NCI-H2227 (cell line): Measurements from ENCODE around the gene SPAG17.
"Not testable (repeated sequence)": the region's sequence is repeated elsewhere in the genome, so short reads cannot be mapped to it uniquely, and the experiment has no call there.

ENCODE experiments used
- DNase-seq: peaks from one replicate; lab custom pipeline; 2025; ENCODE audit not compliant: unreplicated experiment; lab: John Stamatoyannopoulos, UW

The SPAG17 gene

GRCh38 chr1:117985239-117985638 lies 199.8 kb downstream of the SPAG17 start:
- DNase-seq = no peak

- DNase-seq = no peak
Measured at GRCh38 chr1:117981455-117982192, 203.4 kb downstream of the SPAG17 start.

- no peak for DNase-seq
Measured at GRCh38 chr1:117976381-117976780, 208.6 kb downstream of the SPAG17 start.

GRCh38 chr1:117971777-117972176 lies 213.3 kb downstream of the SPAG17 start:
- no peak for DNase-seq

- no peak for DNase-seq
Measured at GRCh38 chr1:117970252-117970651, 214.8 kb downstream of the SPAG17 start.

DNA sequence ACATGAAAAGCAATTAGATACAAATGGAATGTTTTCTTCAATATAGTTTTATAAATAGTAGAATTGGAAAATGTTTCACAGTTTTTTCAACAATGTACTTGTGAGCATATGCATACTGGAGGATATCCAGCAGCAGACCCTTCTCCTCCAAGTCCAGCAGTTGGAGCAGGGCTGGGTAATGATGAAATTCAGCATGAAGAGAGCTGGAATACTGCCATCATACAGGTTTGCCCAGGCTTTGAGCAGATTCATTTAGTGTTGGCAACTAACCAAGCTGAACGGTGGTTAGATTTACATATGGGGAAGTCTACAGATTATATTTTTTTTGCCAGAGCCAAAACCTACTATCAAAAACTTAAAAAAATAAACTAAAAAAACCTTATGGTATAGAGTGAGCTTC lies 217.1 kb downstream of the SPAG17 start:
- no peak for DNase-seq

GRCh38 chr1:117967477-117967876 lies 217.6 kb downstream of the SPAG17 start:
- no peak for DNase-seq

- no peak for DNase-seq
Measured at GRCh38 chr1:117964290-117965038, 220.6 kb downstream of the SPAG17 start.

GRCh38 chr1:117959364-117959763 lies 225.7 kb downstream of the SPAG17 start:
- DNase-seq = no peak

GRCh38 chr1:117952386-117952785 lies 232.6 kb downstream of the SPAG17 start:
- no peak for DNase-seq

GRCh38 chr1:117942293-117942692 lies 242.7 kb downstream of the SPAG17 start:
- no peak for DNase-seq

- no peak for DNase-seq
Measured at GRCh38 chr1:117933769-117934168, 251.3 kb downstream of the SPAG17 start.

DNA sequence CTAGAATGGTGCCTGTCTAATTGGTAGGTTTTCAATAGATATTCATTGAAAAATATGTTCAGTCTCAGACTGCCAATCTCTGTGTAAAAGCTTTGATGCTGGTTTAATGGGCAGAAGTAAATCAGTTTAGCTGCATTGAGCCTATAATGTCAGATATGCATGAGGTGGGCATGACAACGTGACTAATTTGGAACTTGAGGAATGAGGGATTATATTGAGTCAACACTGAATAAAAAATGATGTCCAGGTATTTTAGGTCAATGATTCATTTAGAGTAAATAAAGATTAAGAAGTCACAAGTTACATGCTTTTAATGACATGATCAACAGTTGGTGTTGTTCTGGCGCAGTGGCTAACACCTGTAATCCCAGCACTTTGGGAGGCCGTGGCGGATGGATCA lies 252.5 kb downstream of the SPAG17 start:
- DNase-seq = no peak

- no peak for DNase-seq
Measured at GRCh38 chr1:117930484-117930883, 254.5 kb downstream of the SPAG17 start.

DNA sequence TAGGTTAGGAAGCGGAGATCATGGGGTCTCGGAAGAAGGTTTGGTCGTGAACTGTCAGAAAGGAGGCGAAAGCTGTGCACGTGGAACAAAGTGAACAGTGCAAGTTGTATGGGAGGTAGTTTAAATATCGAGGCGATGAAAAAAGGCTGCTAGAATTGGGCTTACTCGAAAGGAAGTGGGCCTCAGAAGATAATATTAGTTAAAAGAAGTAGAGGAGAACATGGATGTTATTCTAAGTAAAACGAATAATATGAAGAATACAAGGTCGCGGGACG lies 254.9 kb downstream of the SPAG17 start:
- DNase-seq = no peak

DNA sequence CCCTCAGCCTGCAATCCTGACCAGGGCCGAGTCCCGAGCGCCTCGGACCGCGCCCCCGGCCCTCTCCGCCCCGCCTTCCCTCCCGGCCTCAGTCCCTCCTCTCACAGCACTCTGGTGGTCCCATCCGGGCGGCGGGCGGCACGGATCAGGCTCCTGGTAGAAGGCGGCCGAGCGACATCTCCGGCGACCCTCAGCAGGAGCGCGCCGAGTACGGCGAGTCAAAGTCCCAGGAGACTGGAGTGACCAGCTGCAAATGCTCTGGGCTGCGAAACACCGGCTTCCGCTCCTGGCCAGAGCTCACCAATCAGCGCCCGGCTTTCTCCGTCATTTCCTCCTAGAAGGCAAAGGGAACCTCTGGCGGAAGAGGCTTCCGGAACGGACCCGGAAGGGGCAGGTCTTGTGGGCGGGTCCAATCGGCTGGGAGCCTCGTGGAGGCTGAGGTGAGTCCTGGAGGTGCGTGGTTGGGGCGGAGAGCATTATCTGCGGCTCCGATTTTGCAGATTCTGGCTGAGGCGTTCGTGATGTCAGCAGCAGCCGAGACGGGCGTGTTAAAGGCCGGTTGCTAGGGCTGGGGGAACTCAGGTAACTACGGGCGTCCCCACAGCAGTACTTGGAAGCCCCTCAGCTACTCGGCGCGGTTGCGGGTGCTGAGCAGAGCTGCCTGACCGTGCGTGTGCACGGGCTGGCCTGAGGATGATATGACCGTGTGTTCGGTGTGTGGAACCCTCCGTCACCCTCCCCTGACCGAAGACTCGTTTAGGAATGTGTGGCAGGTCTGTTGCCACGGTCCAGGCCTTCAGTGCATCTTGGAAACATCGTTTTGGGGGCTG lies 255.5 kb downstream of the SPAG17 start, which contains the start of the genes GDAP2 and WDR3:
GDAP2 (minus strand) TSS at position 279 of the 830 bp plus-strand sequence. CDS start 9,264 bp downstream, outside the sequence.
WDR3 (plus strand) TSS at position 397 of the 830 bp plus-strand sequence. CDS start 3,581 bp downstream, outside the sequence.
- DNase-seq = peak; percentile 98

DNA sequence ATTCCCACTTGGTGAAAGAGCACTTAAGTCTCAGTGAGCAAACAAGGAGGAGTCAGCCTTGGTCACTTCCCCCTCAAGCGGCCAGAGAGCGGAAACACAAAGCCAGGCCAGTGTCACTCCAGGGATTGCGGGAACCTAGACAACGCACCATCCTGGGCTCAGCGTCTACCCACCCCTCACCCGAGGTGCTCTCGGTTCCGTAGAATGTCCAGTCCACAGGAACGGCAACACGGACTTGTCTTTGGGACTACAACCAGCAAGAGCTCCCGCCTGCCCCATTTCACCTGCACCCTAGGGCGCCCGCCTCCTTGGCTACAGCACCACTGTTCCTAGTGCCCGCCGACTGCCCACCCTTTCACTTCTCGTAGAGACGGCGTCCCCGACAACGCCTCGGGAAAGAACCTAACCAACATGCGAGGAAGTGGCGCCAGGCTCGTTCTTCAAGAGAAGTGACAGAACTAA lies 256.1 kb downstream of the SPAG17 start:
- peak; percentile 61 for DNase-seq

- no peak for DNase-seq
Measured at GRCh38 chr1:117925981-117926380, 259.0 kb downstream of the SPAG17 start.

GRCh38 chr1:117922717-117923116 lies 262.3 kb downstream of the SPAG17 start:
- DNase-seq = not testable (repeated sequence)

GRCh38 chr1:117921991-117922390 lies 263.0 kb downstream of the SPAG17 start:
- DNase-seq = no peak

DNA sequence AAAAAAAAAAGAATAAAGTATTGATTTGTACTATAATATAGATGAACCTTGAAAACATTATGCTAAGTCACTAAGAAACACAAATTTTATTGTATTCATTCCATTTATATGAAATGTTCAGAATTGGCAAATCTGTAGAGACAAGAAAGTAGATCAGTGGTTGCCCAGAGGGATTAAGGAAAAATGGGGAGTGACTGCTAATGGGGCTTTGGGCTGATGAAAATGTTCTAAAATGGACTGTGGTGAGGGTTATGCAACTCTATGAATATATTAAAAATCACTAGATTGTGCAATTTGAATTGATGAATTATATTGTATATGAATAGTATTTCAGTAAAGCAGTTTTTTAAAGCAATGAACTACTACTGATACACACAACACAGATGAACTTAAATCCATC lies 265.7 kb downstream of the SPAG17 start:
- no peak for DNase-seq
